ENCODE measurements around the gene CACNA1F. TPM values are rescaled to one million over a fixed set of nuclear protein-coding genes. Genes with fewer than 3 reads are reported as not detected.

Gene CACNA1F
- polyA plus RNA-seq, 3 donors = 0.73 TPM; not detected in 2

DNA sequence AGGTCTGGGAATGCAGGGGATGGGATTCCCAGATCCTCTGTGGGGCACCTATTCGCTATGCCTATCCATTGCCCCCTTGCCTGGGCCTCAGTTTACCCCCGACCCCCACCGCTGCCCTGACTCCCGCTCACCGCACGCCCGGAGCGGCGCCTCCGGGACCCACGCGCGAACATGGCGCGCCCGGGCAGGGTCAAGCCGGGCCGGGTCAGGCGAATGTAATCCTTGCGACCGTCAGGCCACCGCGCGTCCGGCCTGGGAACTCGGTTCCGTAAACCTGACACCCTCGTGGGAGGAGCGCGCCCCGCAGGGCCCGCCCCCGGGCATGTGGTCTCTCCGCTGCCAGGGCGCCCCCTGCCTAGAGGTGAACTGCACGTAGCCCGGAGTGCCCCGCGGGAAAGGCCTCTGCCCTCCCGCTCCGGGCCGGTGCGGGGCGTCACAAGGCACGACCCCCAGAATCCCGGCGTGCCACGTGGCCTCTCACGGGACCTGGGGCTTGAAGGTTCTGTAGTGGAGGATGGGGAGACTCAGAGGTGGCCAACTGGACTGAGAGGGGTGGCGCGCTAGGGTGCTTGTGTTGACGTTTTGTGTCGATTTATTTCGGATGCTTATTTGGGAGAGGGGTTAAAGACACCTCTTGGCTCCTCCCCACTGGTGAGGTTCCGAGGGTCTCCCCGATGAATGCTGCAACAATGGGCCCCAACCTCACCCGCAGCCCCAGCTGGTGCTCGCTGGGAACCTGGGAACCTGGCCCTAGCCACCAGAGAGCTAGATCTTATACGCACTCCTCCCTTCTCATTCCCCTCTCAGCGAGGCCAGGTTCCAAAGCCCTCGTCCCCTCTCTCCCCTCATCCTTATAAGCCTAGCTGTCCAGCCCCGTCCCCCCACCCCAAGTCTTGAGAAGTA, 46.8 kb downstream of the CACNA1F start, which contains the start of gene PRICKLE3:
Gene PRICKLE3, minus strand, starts transcription at position 249 of the 903 bp plus-strand sequence. Its CDS starts 76 bp downstream, at position 173.
- WGBS (ENCODE audit: insufficient coverage) = 17% methylated on average over 21 of the region's 62 CpGs
- Mint-ChIP-seq H3K4me1 (peaks cover 52% of the 10 kb centered on the region), H3K4me3 (peak within 1 kb of the TSS; percentile 76 to 88), H3K36me3 (peaks cover 12 to 18% of the 10 kb centered on the region in 2 donors), H3K27me3 (ENCODE audit: low read depth in 3 of 3) (peaks cover 0 to 10% (median 0%) of the 10 kb centered on the region in 3 donors), H3K27ac (peak within 1 kb of the TSS; percentile 38 to 91 (median 81)), H3K9me3 (peaks cover 0 to 19% (median 6%) of the 10 kb centered on the region in 7 donors)
- Histone ChIP-seq H3K4me1 (ENCODE audit: control insufficient read depth in 1 of 2, insufficient read depth in 2 of 2, low read length in 2 of 2) (peaks cover 25 to 48% of the 10 kb centered on the region in 2 donors), H3K27ac (ENCODE audit: low read depth in 1 of 2, low read length in 2 of 2) (peak within 1 kb of the TSS; percentile 35 to 61), H3K4me2 (replicated peaks; ENCODE audit: extremely low read depth, low read length, poor library complexity, severe bottlenecking) (peak within 1 kb of the TSS; percentile 82), H2AFZ (ENCODE audit: insufficient read depth, low read depth, low read length, poor library complexity, severe bottlenecking) (peak within 1 kb of the TSS; percentile 62), H3K36me3 (replicated peaks in 1 of 2; ENCODE audit: control insufficient read depth in 1 of 2, insufficient read depth in 2 of 2, low read length in 2 of 2) (peaks cover 6 to 17% of the 10 kb centered on the region in 2 donors), H3K4me3 (replicated peaks in 1 of 3; ENCODE audit: low read depth in 2 of 3, low read length in 3 of 3) (peak within 1 kb of the TSS; percentile 69 to 79 (median 69)), H3K9me3 (replicated peaks in 1 of 2; ENCODE audit: control insufficient read depth in 1 of 2, insufficient read depth in 1 of 2, low read length in 2 of 2) (no peaks in the 10 kb centered on the region), H3K27me3 (ENCODE audit: control insufficient read depth in 2 of 2, insufficient read depth in 2 of 2, low read length in 2 of 2) (no peaks in the 10 kb centered on the region), H3K79me2 (ENCODE audit: insufficient read depth, low read length) (peaks cover 13% of the 10 kb centered on the region), H4K20me1 (ENCODE audit: insufficient read depth, low read length) (peaks cover 8% of the 10 kb centered on the region), H3K9ac (ENCODE audit: insufficient read depth, low read length, poor library complexity, severe bottlenecking) (peak within 1 kb of the TSS; percentile 64)
- intact Hi-C loops (cut with micrococcal nuclease) = no loop called here
- DNase-seq = peak; percentile 69 to 80 (median 80)
- TF ChIP-seq, protein P1, sequence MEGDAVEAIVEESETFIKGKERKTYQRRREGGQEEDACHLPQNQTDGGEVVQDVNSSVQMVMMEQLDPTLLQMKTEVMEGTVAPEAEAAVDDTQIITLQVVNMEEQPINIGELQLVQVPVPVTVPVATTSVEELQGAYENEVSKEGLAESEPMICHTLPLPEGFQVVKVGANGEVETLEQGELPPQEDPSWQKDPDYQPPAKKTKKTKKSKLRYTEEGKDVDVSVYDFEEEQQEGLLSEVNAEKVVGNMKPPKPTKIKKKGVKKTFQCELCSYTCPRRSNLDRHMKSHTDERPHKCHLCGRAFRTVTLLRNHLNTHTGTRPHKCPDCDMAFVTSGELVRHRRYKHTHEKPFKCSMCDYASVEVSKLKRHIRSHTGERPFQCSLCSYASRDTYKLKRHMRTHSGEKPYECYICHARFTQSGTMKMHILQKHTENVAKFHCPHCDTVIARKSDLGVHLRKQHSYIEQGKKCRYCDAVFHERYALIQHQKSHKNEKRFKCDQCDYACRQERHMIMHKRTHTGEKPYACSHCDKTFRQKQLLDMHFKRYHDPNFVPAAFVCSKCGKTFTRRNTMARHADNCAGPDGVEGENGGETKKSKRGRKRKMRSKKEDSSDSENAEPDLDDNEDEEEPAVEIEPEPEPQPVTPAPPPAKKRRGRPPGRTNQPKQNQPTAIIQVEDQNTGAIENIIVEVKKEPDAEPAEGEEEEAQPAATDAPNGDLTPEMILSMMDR (IDR thresholded peaks at IDR 0.05) = peak; percentile 21
